Ammon's horn (tissue), 1 donor: Measurements from ENCODE around the gene SF3B4.
"Not testable (repeated sequence)": the region's sequence is repeated elsewhere in the genome, so short reads cannot be mapped to it uniquely, and the experiment has no call there.

Experiments used
- DNase-seq: peaks from one replicate; pipeline ENCODE4 v3.0.0-alpha.2; 2016; ENCODE audit warnings: low spot score

The SF3B4 gene

GRCh38 chr1:149927563-149928400 lies at the start of gene SF3B4:
Gene SF3B4 (minus strand): TSS chr1:149927803. CDS start chr1:149927759, 44 bp downstream.
- peak; percentile 98 for DNase-seq

GRCh38 chr1:149977345-149977744 lies 49.7 kb upstream of the SF3B4 start:
- no peak for DNase-seq

- DNase-seq = no peak
These were observed 44.9 kb upstream of the SF3B4 start for GRCh38 chr1:149972547-149972946.

DNA sequence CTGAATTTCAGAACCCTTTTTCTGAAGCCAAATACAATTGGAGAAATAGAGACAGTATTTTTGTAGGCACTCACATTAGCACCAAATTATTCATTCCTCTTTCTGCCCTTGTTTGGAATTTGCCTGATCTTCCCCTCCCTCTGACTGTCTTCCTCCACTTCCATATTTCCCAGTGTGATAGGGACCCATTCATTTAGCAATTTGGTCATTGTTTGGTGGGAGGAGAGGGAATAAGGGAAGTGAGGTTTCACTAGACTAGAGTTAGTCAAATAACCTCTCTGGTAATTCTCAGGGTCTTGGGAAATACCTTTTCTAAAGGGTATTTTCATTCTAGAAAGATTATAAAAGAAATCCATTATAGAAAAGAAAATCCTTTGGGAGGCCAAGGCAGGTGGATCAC lies 40.0 kb upstream of the SF3B4 start:
- DNase-seq = no peak

DNA sequence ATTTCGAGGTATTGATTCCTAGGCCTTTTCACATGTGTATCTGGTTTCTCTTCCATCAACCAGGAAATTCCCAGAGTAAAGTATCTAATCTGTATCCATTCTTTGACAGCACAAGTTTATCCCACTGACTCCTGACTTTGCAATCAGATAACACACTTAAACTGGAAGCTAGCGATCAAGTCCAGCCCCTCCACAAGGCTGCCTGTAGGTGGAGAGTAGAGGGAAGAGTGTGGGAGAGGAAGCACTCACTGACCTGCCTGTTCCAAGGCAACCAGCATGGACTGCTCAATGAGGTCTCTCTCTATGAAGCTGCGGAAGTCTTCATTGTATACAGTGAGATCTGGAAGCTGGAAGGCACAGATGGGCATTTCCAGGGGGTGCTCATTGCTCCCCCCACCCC lies 39.4 kb upstream of the SF3B4 start:
- no peak for DNase-seq

- no peak for DNase-seq
These were observed 38.8 kb upstream of the SF3B4 start for GRCh38 chr1:149966405-149966804.

GRCh38 chr1:149965440-149965839 lies 37.8 kb upstream of the SF3B4 start:
- DNase-seq = no peak

- DNase-seq = peak; percentile 6
These were observed 35.8 kb upstream of the SF3B4 start for GRCh38 chr1:149963358-149963757.

DNA sequence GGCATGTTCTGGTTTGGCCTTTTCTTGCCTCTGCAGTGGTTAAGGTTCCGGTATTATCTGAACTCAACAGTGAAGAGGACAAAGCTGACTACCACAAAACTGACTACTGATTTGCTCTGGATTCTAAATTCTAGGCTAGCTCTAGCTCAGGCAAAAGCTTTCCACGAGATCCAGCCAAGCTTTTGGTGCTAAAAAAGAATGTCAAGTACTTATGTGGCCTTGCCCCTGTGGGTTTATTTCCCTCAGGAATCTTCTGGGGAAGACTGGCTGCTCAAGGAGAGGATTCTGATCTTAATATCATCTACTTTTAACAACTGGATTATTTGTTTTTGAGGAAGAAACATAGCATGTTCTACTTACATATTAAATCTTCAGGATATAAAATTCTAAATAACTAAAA lies 35.1 kb upstream of the SF3B4 start:
- no peak for DNase-seq

- DNase-seq = peak; percentile 87
These were observed 34.5 kb upstream of the SF3B4 start for GRCh38 chr1:149962039-149962647.

DNA sequence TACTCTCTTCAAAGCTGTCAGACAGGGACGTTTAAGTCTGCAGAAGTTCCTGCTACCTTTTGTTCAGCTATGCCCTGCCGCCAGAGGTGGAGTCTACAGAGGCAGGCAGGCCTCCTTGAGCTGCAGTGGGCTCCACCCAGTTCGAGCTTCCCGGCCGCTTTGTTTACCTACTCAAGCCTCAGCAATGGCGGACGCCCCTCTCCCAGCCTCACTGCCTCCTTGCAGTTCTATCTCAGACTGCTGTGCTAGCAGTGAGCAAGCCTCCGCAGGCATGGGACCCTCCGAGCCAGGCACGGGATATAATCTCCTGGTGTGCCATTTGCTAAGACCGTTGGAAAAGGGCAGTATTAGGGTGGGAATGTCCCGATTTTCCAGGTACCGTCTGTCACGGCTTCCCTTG lies 29.9 kb upstream of the SF3B4 start:
- DNase-seq = not testable (repeated sequence)

DNA sequence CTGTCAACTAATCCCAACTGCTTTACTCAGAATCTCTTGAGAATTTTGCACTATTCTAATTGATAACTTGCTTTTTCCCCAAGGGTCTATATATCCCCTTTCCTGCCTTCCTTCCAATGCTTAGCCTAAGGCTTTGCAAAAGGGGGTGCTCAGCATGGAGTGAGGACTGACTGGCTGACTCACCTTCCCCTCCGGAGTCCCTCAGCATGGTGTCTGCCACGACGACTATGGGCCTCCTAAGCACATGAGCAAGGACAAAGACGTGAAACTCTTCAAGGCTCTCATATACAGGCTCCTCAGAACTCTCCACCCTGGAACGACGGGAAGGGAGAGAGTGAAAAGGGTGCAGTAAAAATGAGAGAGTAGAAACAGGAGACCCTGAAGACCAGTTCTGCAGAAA lies 22.3 kb upstream of the SF3B4 start:
- DNase-seq = no peak

DNA sequence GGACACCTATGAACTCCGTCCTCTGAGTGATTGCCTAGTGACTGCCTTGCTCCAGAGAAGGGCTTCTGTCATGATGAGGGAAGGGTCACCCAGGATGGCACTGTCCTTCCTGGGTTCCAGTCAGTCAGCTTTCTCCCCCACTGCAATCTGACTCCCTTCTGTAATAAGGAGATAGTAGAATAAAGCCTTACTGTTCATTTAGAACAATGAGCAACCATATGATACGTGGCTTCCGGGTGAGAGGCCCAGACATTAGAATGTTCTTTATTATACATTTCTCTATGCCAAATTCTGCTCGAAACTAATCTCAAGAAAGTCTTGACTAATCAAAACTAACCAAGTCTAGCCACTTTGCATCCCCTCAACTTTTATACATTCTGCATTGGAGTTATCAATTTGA lies 17.6 kb upstream of the SF3B4 start:
- peak; percentile 42 for DNase-seq

- no peak for DNase-seq
These were observed 15.3 kb upstream of the SF3B4 start for GRCh38 chr1:149942885-149943284.

DNA sequence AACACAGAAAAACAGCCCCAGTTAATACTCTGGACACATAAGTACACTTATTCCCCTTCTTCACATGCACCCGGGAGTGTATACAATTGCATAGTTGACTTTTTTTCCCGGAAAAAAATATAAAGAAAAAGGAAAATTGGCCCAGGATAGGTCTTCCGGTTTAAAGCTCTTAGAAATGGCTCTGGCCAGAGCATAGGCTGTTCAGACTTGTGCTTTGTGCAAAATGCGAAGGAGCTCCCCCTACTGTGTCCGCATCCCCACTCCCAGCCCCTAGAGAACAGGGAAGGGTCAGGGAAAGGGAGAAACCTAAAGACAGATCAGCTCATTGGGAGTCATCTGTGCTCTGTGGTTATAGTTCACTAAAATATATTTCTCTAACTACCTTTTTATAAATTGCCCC lies 14.6 kb upstream of the SF3B4 start:
- DNase-seq = peak; percentile 69

GRCh38 chr1:149940427-149940826 lies 12.8 kb upstream of the SF3B4 start:
- DNase-seq = no peak

GRCh38 chr1:149938668-149939003 lies 11.0 kb upstream of the SF3B4 start:
- not testable (repeated sequence) for DNase-seq

DNA sequence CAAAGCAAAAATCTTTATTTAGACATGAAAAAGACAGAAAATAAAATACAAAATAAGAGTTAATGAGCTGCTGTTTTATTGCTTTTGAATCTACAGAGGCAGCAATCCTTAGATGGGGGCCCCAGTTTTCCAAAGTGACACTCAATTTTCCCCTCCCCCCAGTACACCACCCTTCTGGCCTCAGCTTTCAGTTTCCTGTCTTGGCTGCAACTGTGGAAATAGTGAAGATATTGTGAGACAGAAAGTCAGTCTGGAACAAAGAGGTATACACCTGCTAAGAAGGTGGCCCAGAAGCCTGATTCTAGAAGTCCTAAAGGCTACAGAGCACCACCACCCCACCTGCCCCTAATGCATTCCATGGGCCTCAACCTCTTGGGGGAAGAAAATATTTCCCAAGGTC lies 10.2 kb upstream of the SF3B4 start:
- no peak for DNase-seq

GRCh38 chr1:149936992-149937705 lies 9.5 kb upstream of the SF3B4 start:
- no peak for DNase-seq

- DNase-seq = peak; percentile 40
These were observed 8.8 kb upstream of the SF3B4 start, which contains the start of gene MTMR11 for GRCh38 chr1:149936170-149936991. Gene MTMR11 (minus strand): TSS chr1:149936879. CDS start chr1:149936647, 232 bp downstream.

GRCh38 chr1:149934356-149934755 lies 6.8 kb upstream of the SF3B4 start:
- DNase-seq = no peak

DNA sequence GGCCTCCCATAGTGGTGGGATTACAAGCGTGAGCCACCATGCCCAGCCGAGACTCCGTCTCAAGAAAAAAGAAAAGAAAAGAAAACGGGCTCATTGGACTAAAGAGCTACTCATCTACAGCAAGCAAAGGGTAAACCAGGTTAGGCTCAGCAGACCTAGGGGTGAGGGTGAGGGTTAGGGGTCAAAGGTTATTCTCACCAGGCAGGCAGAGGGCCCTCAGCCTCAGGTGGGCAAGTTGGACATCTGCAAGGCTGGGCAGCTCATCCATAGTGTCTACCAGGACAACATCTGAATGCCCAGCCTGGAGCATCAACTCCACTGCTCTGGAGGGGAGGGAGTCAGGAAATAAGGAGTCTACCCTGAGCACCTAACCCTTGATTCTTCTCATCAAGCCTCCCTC lies 5.6 kb upstream of the SF3B4 start:
- no peak for DNase-seq
